Astrocyte of the cerebellum (primary cell): ENCODE measurements around the gene TTI1.
"Not testable (repeated sequence)": the region's sequence is repeated elsewhere in the genome, so short reads cannot be mapped to it uniquely, and the experiment has no call there.

Experiments used
- DNase-seq: peaks from one replicate; pipeline ENCODE4 v3.0.0-alpha.2; 2011; ENCODE audit warnings: low read depth
- H3K4me3 ChIP-seq: 2 replicates; pipeline ENCODE4 v1.5.1; 2011; ENCODE audit warnings: mild to moderate bottlenecking, low read depth, low read length, moderate library complexity
- CTCF ChIP-seq: IDR thresholded peaks from 2 replicates; pipeline ENCODE4 v1.5.1; 2012; ENCODE audit warnings: low read length, low read depth, moderate library complexity, mild to moderate bottlenecking; ENCODE audit errors: missing control alignments
- in situ Hi-C: cut with HindIII; loops from 2 replicates; pipeline ENCODE4 v1.10.0; 2017; ENCODE audit warnings: low sequenced_read_pairs

The TTI1 gene

GRCh38 chr20:38011696-38012095 lies 21.6 kb downstream of the TTI1 start:
- TF ChIP-seq CTCF = no peak
- DNase-seq = no peak
- in situ Hi-C loops = no loop called here
- no peak overlapping the region for H3K4me3 ChIP-seq

DNA sequence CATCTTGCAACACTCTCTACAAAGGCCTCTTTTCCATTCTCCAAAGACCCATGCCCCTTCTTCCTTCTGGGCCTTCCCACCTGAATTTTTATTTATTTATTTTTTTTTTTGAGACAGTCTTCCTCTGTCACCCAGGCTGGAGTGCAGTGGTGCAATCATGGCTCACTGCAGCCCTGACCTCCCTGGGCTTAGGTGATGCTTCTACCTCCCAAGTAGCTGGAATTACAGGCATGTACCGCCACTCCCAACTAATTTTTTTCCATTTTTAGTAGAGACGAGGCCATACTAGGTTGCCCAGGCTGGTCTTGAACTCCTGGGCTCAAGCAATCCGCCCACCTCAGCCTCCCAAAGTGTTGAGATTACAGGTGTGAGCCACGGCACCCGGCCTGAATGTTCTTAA lies 23.8 kb downstream of the TTI1 start:
- in situ Hi-C loops, DNase-seq, H3K4me3 ChIP-seq: not testable (repeated sequence)

- H3K4me3 ChIP-seq = no peak overlapping the region
- in situ Hi-C loops = no loop called here
- no peak for TF ChIP-seq CTCF
- DNase-seq = no peak
Observed at GRCh38 chr20:38008233-38008944, 24.9 kb downstream of the TTI1 start.

GRCh38 chr20:38007526-38007925 lies 25.7 kb downstream of the TTI1 start:
- no peak overlapping the region for H3K4me3 ChIP-seq
- no peak for TF ChIP-seq CTCF
- in situ Hi-C loops = no loop called here
- no peak for DNase-seq

GRCh38 chr20:38005903-38006302 lies 27.4 kb downstream of the TTI1 start:
- TF ChIP-seq CTCF = no peak
- no peak for DNase-seq
- in situ Hi-C loops = no loop called here

GRCh38 chr20:38004416-38004815 lies 28.8 kb downstream of the TTI1 start:
- DNase-seq = no peak
- in situ Hi-C loops = no loop called here
- no peak overlapping the region for H3K4me3 ChIP-seq
- no peak for TF ChIP-seq CTCF

More at GRCh38 chr20:38005903-38006302, 27.4 kb downstream of the TTI1 start:
- H3K4me3 ChIP-seq = no peak overlapping the region

DNA sequence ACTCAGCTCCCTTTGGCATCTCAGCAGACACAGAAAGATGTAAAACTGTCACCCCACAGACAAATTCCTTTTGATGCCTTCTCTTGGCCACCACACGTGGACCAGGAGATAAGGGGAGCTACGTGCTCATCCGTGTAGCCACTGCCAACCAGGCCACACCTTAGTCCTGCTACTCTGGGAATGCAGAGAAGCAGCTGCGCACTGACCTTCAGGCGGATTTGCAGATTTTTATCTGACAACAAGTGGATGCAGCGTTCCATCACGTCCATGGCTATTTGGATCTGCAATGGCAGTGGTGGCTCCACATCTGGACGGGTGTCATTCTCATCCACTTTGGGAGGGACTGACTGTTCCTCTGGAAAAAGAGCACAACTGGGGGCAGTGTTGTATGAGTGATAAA lies 30.8 kb downstream of the TTI1 start:
- no peak for DNase-seq
- no peak for TF ChIP-seq CTCF
- no peak overlapping the region for H3K4me3 ChIP-seq
- in situ Hi-C loops = no loop called here
